SKM-1 treated with dmso at 0.1 percent for 144 hours (cell line): ENCODE measurements around the gene TRAPPC10.

ENCODE experiments used
- DNase-seq: peaks from one replicate; lab custom pipeline; 2025; ENCODE audit not compliant: unreplicated experiment; lab: John Stamatoyannopoulos, UW

The TRAPPC10 gene

GRCh38 chr21:44011579-44012473 lies at the start of gene TRAPPC10:
Gene TRAPPC10 (plus strand): TSS chr21:44012309. CDS start chr21:44012494, 185 bp downstream.
- DNase-seq = peak; percentile 55

GRCh38 chr21:43965911-43966585 lies 46.1 kb upstream of the TRAPPC10 start:
- DNase-seq = no peak

- no peak for DNase-seq
Observed at GRCh38 chr21:43966946-43967512, 45.1 kb upstream of the TRAPPC10 start.

GRCh38 chr21:43967981-43968380 lies 44.1 kb upstream of the TRAPPC10 start:
- DNase-seq = no peak

GRCh38 chr21:43968410-43969114 lies 43.5 kb upstream of the TRAPPC10 start:
- no peak for DNase-seq

- no peak for DNase-seq
Observed at GRCh38 chr21:43969115-43969444, 43.0 kb upstream of the TRAPPC10 start.

GRCh38 chr21:43970551-43970950 lies 41.6 kb upstream of the TRAPPC10 start:
- no peak for DNase-seq

- DNase-seq = no peak
Observed at GRCh38 chr21:43971201-43971991, 40.7 kb upstream of the TRAPPC10 start.

- DNase-seq = no peak
Observed at GRCh38 chr21:43971992-43972255, 40.2 kb upstream of the TRAPPC10 start.

- DNase-seq = no peak
Observed at GRCh38 chr21:43972850-43973633, 39.1 kb upstream of the TRAPPC10 start.

GRCh38 chr21:43973634-43973955 lies 38.5 kb upstream of the TRAPPC10 start:
- no peak for DNase-seq

- DNase-seq = no peak
Observed at GRCh38 chr21:43974791-43975468, 37.2 kb upstream of the TRAPPC10 start.

- peak; percentile 26 for DNase-seq
Observed at GRCh38 chr21:43975469-43976098, 36.5 kb upstream of the TRAPPC10 start.

GRCh38 chr21:43976661-43977060 lies 35.4 kb upstream of the TRAPPC10 start:
- no peak for DNase-seq

- DNase-seq = no peak
Observed at GRCh38 chr21:43978060-43978459, 34.0 kb upstream of the TRAPPC10 start.

- no peak for DNase-seq
Observed at GRCh38 chr21:43979654-43980053, 32.5 kb upstream of the TRAPPC10 start.

- no peak for DNase-seq
Observed at GRCh38 chr21:43981151-43981870, 30.8 kb upstream of the TRAPPC10 start.

- no peak for DNase-seq
Observed at GRCh38 chr21:43981871-43982210, 30.3 kb upstream of the TRAPPC10 start.
